KOPT-K1 (cell line): ENCODE results near the gene ATP9A.
"Not testable (repeated sequence)": the region's sequence is repeated elsewhere in the genome, so short reads cannot be mapped to it uniquely, and the experiment has no call there.

Experiments used
- H3K27ac ChIP-seq: fragments of 200-600 bp; sonication (generic); 2 replicates; pipeline ENCODE4 v1.5.1; 2016; ENCODE audit warnings: antibody characterized with exemption, mild to moderate bottlenecking, low read depth, low read length; ENCODE audit not compliant: poor library complexity, severe bottlenecking
- H3K36me3 ChIP-seq: fragments of 200-600 bp; sonication (generic); 2 replicates; pipeline ENCODE4 v1.5.1; 2017; ENCODE audit warnings: antibody characterized with exemption, mild to moderate bottlenecking, low read length, moderate library complexity; ENCODE audit not compliant: insufficient read depth
- H3K9me3 ChIP-seq: fragments of 200-600 bp; sonication (generic); 2 replicates; pipeline ENCODE4 v1.5.1; 2017; ENCODE audit warnings: antibody characterized with exemption, low read length, mild to moderate bottlenecking; ENCODE audit not compliant: insufficient read depth, poor library complexity, severe bottlenecking

ATP9A gene

DNA sequence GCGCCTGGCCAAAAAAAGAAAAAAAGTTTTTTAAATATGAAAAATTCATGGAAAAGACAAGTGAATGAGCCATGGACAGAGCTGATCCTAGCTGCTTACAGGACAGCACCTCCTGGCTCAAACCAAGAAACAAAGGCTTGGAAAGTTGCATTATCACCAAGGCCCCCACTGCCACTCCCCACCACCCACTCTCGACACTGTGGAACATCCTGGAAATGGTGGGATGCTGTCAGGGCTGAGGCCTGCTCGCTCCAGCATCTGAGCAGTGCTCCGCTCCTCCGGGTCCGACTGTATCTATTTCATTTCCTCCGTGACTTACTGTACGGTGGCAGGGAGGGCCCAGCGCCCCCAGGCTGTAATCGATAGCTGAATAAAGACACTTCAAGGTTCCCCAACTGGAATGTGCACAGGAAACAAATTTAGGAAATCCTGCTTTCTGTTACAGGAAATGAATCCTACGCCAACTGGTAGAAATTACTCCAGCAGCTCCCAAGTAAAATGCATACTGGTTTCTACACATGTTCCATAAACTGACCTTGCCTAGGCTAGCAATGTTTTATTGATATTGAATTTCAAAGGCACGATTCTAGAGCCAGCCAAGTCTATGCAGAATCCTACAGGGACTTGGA is 116.2 kb downstream of the ATP9A start:
- no peaks in the 10 kb centered on the region for H3K36me3 ChIP-seq
- no peaks in the 10 kb centered on the region for H3K9me3 ChIP-seq
- H3K27ac ChIP-seq: no peak overlapping the region

- H3K27ac ChIP-seq: no peak overlapping the region
Measured at GRCh38 chr20:51650685-51651134, 117.5 kb downstream of the ATP9A start.

DNA sequence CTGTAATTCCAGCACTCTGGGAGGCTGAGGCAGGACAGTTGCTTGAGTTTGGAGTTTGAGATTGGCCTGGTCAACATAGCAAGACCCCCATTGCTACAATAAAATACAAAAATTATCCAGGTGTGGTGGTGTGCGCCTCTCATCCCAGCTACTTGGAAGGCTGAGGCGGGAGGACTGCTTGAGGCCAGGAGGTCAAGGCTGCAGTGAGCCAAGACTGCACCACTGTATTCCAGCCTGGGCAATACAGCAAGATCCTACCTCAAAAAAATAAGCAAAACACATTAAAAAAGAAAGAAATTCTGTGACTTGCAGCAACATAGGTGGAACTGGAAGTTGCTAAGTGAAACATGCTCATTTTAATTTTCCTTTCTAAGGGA is 119.6 kb downstream of the ATP9A start:
- no peak overlapping the region for H3K27ac ChIP-seq
- no peaks in the 10 kb centered on the region for H3K36me3 ChIP-seq
- no peaks in the 10 kb centered on the region for H3K9me3 ChIP-seq

More at GRCh38 chr20:51650685-51651134, 117.5 kb downstream of the ATP9A start:
- no peaks in the 10 kb centered on the region for H3K36me3 ChIP-seq
- no peaks in the 10 kb centered on the region for H3K9me3 ChIP-seq

DNA sequence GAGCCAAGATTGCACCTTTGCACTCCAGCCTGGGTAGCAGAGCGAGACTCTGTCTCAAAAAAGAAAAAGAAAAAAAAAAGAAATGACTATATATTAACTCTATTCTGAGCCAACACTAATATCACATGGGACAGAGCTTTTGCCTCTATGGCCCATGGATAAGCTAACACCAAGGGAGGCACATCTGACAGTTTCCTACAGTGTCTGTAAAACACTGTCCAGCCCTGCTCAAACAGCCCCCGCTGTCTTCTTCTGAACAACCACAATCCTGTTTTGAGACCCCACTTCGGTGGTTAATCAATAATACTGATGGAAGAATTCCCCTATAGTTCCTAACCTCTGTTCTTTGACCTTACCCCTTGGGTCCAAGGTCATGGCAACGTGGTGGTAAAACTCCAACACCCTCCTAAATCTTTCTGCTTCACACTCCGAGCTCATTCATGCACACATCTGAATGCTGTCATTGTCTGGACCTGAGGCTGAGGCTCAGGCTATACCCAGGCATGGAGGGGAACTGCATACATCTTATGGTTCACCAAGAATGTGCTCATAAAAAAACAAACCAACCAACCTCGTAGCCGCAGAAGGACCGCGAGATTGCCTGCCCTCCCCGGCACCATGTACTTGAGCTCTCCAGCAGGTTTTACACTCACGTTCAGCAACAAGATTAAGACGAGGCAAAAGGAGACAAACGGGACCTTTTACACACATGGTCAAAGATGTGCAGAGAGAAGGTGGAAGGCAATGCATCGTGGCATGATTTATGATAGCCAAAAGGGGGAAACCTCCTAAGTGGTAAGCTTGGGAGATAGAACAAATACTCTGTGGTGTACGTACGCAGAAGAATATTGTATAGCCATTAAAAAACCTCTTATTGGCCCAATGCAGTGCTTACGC is 120.3 kb downstream of the ATP9A start:
- Histone ChIP-seq H3K36me3 (no peaks in the 10 kb centered on the region), H3K9me3 (no peaks in the 10 kb centered on the region), H3K27ac (no peak overlapping the region)

DNA sequence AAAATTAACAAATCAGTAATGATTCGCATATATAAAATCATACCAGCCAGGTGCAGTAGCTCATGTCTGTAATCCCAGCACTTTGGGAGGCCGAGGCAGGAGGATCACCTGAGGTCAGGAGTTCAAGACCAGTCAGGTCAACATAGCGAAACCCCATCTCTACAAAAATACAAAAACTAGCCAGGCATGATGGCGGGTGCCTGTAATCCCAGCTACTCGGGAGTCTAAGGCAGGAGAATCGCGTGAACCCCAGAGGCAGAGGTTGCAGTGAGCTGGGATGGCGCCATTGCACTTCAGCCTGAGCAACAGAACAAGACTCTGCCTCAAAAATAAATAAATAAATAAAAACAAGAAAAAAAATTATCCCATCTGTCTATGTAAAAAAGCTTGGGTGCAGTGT is 124.4 kb downstream of the ATP9A start:
- not testable (repeated sequence) for H3K36me3 ChIP-seq, H3K27ac ChIP-seq, H3K9me3 ChIP-seq

- H3K36me3 ChIP-seq: no peaks in the 10 kb centered on the region
- H3K9me3 ChIP-seq: no peaks in the 10 kb centered on the region
- no peak overlapping the region for H3K27ac ChIP-seq
Measured at GRCh38 chr20:51643390-51643789, 124.8 kb downstream of the ATP9A start.

DNA sequence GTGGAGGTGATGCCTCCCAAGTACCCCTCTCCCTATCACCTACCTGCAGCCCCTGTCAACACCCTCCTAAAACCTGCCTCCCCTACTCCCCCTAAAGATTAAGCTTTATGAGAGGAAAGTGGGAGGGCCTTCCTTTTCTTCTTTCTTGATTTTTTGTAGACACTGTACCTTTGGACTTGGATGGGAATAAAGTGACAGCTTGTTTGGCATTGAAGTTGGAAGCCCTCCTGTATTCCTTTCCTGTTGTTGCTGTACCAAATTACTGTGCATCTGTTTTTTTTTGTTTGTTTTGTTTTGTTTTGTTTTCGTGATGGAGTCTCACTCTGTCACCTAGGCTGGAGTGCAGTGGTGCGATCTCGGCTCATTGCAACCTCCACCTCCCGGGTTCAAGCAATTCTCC is 126.3 kb downstream of the ATP9A start:
- Histone ChIP-seq H3K27ac (no peak overlapping the region), H3K36me3 (no peaks in the 10 kb centered on the region), H3K9me3 (no peaks in the 10 kb centered on the region)

DNA sequence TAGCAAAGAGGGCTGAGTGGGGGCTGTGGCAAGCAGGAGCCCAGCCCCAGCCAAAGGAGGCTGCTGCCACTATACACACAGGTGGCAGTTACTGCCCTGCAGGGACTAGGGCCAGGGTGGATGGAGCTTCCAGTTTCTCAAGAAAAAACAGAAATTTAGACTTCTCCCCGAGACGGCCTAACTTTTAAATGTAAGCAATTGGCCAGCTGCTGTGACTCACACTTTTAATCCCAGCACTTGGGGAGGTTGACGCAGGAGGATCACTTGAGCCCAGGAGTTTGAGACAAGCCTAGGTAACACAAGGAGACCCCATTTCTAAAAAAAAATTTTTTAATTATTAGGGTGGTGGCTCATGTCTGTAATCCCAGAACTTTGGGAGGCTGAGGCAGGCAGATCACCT is 127.4 kb downstream of the ATP9A start:
- Histone ChIP-seq H3K36me3 (no peaks in the 10 kb centered on the region), H3K9me3 (no peaks in the 10 kb centered on the region), H3K27ac (no peak overlapping the region)

- no peaks in the 10 kb centered on the region for H3K36me3 ChIP-seq
- H3K27ac ChIP-seq: no peak overlapping the region
- H3K9me3 ChIP-seq: no peaks in the 10 kb centered on the region
Measured at GRCh38 chr20:51639206-51639832, 128.9 kb downstream of the ATP9A start.

- H3K9me3 ChIP-seq: no peaks in the 10 kb centered on the region
- no peaks in the 10 kb centered on the region for H3K36me3 ChIP-seq
- no peak overlapping the region for H3K27ac ChIP-seq
Measured at GRCh38 chr20:51637241-51637640, 130.9 kb downstream of the ATP9A start.

DNA sequence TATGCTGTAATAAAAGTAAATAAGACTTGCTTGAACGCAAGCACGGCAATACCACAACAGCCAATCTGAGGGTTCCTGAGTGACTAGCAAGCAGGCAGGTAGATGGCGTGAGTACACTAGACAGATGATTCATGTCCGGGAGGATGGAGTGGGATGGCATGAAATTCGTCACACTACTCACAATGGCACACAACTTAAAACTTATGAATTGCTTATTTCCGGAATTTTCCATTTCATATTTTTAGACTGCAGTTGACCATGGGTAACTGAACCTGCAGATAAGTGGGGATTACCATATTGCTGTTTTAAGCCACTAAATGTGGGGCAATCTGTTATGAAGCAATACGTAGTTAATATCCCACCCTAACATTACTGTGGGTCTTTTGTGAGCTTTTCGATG is 132.1 kb downstream of the ATP9A start:
- H3K27ac ChIP-seq: no peak overlapping the region
- no peaks in the 10 kb centered on the region for H3K9me3 ChIP-seq
- no peaks in the 10 kb centered on the region for H3K36me3 ChIP-seq

- H3K9me3 ChIP-seq: no peaks in the 10 kb centered on the region
- no peak overlapping the region for H3K27ac ChIP-seq
- H3K36me3 ChIP-seq: no peaks in the 10 kb centered on the region
Measured at GRCh38 chr20:51635680-51636079, 132.5 kb downstream of the ATP9A start.

DNA sequence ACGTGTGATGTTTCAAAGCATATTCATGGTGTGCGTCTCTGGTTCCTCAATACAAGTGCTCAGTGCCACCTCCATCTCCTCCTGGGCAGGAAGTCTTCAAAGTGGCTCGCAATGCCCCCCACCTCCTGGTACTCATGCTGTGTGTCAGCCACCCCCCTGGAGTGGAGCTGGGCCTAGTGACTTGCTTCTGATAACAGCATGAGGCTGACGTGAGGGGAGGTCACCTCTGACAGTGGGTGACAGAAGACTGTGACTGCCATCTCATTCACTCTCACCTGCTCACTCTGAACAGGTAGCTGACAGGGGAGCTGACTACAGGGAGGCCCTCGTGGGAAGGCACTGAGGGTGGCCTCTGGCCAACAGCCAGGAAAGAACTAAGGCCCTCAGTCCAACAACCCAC is 133.3 kb downstream of the ATP9A start:
- H3K9me3 ChIP-seq: no peaks in the 10 kb centered on the region
- no peak overlapping the region for H3K27ac ChIP-seq
- H3K36me3 ChIP-seq: no peaks in the 10 kb centered on the region

DNA sequence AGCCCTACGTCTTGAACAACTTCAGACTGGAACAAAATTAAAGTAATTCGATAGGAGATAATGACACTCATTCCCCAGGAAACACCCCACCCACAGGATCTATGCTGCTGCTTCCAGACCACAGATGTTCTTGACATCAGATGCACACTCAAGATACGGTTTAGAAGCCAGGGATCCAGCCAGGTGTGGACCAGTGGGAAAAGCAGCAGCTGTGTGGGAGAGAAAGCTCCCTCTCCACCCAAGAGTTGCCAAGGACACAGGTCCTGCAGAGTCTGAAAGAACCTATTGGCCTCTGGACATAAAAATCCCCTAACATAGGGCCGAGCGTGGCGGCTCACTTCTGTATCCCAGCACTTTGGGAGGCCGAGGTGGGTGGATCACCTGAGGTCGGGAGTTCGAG is 133.9 kb downstream of the ATP9A start:
- H3K9me3 ChIP-seq: no peaks in the 10 kb centered on the region
- no peak overlapping the region for H3K27ac ChIP-seq

DNA sequence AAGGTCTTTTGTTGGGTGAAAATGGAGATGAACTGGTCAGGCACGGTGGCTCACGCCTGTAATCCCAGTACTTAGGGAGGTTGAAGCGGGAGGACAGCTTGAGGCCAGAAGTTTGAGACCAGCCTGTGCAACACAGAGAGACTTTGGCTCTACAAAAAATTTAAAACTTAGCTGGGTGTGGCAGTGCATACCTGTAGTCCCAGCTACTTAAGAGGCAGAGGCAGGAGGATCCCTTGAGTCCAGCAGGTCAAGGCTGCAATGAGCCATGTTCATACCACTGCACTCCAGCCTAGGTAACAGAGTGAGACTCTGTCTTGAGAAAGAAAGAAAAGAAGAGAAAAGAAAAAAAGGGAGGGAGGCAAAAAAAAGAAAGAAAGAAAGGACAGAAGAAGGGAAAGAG is 134.8 kb downstream of the ATP9A start:
- no peaks in the 10 kb centered on the region for H3K9me3 ChIP-seq
- H3K36me3 ChIP-seq: no peaks in the 10 kb centered on the region
- no peak overlapping the region for H3K27ac ChIP-seq

More for the DNA sequence above, 133.9 kb downstream of the ATP9A start:
- no peaks in the 10 kb centered on the region for H3K36me3 ChIP-seq
